Thyroid gland (tissue), 4 donors: Measurements from ENCODE around the gene NR2C1.

Experiments
- CTCF ChIP-seq, 6 experiments: fragments of 200-600 bp in 3 of 6; fragments of 450-650 bp in 3 of 6; sonication (generic) in 3 of 6; IDR thresholded peaks; one replicate each; pipeline ENCODE4 v1.5.1; 2016 to 2019; ENCODE audit warnings: antibody characterized with exemption in 6 of 6, mild to moderate bottlenecking in 2 of 6, inconsistent platforms in 1 of 6, moderate library complexity in 1 of 6
- POLR2A ChIP-seq, 2 donors: fragments of 450-650 bp; IDR thresholded peaks; one replicate each; pipeline ENCODE4 v1.6.1; 2017; ENCODE audit warnings: antibody characterized with exemption in 2 of 2, mild to moderate bottlenecking in 2 of 2, moderate library complexity in 1 of 2

DNA sequence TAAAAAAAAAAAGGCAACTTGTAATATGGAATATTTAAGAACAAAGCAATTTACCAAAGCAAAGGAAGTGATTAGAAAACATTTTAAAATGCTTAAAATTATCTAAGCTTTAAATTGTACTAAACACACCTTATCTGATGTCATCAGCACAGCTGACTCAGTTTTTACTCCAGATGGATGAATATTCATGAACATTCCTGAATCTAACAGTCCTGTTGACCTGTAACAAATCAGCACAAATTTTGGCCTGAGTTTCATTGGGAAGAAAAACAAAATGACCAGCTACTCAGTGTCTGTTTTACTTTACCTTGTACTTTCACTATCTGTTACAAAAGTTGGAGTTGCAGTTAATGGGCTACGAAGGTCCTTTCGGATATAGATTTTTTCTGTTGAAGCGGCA, 16.0 kb downstream of the NR2C1 start:
- TF ChIP-seq CTCF (IDR thresholded peaks at IDR 0.05), result no peak
- no peak for TF ChIP-seq POLR2A (IDR thresholded peaks at IDR 0.05)
